ENCODE measurements around the gene CCDC137. TPM values are rescaled to one million over a fixed set of nuclear protein-coding genes. Genes with fewer than 3 reads are reported as not detected.

Gene CCDC137
- total and polyA plus RNA-seq, 2 of the 13 experiments (the other 11 are each of a cell fraction or from before 2014, with no cell fraction given) = 14.6 to 39.1 TPM

DNA sequence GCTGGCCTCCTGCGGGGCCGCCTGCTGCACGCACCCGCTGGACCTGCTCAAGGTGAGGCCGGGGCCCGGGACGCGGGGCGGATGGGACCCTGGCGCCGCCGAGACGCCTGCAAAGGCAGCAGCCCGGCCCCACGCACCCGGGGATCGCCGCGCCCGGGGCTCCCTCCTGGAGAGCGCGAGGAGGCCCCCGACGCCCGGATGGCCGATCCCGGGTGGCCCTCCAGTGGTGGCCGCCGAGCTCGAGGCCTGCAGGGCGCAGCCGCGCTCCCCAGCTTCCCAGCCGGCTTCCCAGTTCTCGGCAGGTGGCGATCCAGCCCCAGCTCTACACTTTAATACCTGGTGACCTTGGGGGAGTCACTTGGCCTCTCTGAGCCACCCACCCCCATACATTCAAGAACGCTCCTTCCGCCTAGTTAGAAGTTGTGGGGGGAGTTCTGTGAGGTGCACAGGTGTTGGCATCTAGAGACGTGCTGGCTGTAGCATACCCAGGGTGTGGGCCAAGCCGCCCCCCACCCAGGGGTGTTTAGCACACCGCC lies 46.0 kb downstream of the CCDC137 start (continued):
- TF ChIP-seq ZNF431 (CRISPR knock-in tag; IDR thresholded peaks at IDR 0.05; ENCODE audit: borderline replicate concordance, low read depth) (no peak), IRX3 (CRISPR knock-in tag; IDR thresholded peaks at IDR 0.05; ENCODE audit: borderline replicate concordance, low read depth) (no peak), ZNF576 (CRISPR knock-in tag; IDR thresholded peaks at IDR 0.05) (no peak), ZKSCAN5 (CRISPR knock-in tag; IDR thresholded peaks at IDR 0.05) (no peak), CERS6 (CRISPR knock-in tag; IDR thresholded peaks at IDR 0.05) (no peak), HNF1B (CRISPR knock-in tag; IDR thresholded peaks at IDR 0.05) (no peak), ZNF879 (CRISPR knock-in tag; IDR thresholded peaks at IDR 0.05) (no peak; the same call in 1 of the 2 replicates), ESRRA (CRISPR knock-in tag; IDR thresholded peaks at IDR 0.05; ENCODE audit: low read depth) (no peak; the same call in 1 of the 2 replicates), KDM3A (CRISPR knock-in tag; IDR thresholded peaks at IDR 0.05; ENCODE audit: low read depth) (no peak), GMEB1 (CRISPR knock-in tag; IDR thresholded peaks at IDR 0.05; ENCODE audit: borderline replicate concordance) (0 out of 2 replicates have a peak, but pooled peaks have one; percentile 8), DNMT3B (CRISPR knock-in tag; conservative IDR thresholded peaks at IDR 0.05) (no peak), MAFK (conservative IDR thresholded peaks at IDR 0.05 in 1 of 2, IDR thresholded peaks at IDR 0.05 in 1 of 2; ENCODE audit: low read length in 2 of 2) (no peak), SMYD3 (CRISPR knock-in tag; IDR thresholded peaks at IDR 0.05) (no peak), FOXP4 (CRISPR knock-in tag; IDR thresholded peaks at IDR 0.05) (no peak), NFKBIZ (CRISPR knock-in tag; IDR thresholded peaks at IDR 0.05) (no peak), ZFP62 (CRISPR knock-in tag; IDR thresholded peaks at IDR 0.05) (no peak), PTBP1 (IDR thresholded peaks at IDR 0.05; ENCODE audit: low read depth, low read length, poor library complexity, severe bottlenecking) (no peak), ETV6 (CRISPR knock-in tag; conservative IDR thresholded peaks at IDR 0.05) (peak; percentile 52; the same call in 1 of the 2 replicates), ARID2 (CRISPR knock-in tag; IDR thresholded peaks at IDR 0.05; ENCODE audit: borderline replicate concordance) (no peak), JDP2 (CRISPR knock-in tag; IDR thresholded peaks at IDR 0.05; ENCODE audit: borderline replicate concordance) (no peak), ZNF549 (CRISPR knock-in tag; IDR thresholded peaks at IDR 0.05) (no peak), ZFP82 (CRISPR knock-in tag; IDR thresholded peaks at IDR 0.05; ENCODE audit: borderline replicate concordance) (no peak), ZZZ3 (CRISPR knock-in tag; IDR thresholded peaks at IDR 0.05; ENCODE audit: borderline replicate concordance) (peak; percentile 2; the same call in 1 of the 2 replicates), ZNF136 (CRISPR knock-in tag; IDR thresholded peaks at IDR 0.05; ENCODE audit: low read depth) (no peak), EED (CRISPR knock-in tag; IDR thresholded peaks at IDR 0.05) (no peak)
